Activated T-helper 1 cell treated with Interleukin-2 at 50 U/mL for 16 hours (primary cell): ENCODE measurements around the gene GOSR2.
"Not testable (repeated sequence)": the region's sequence is repeated elsewhere in the genome, so short reads cannot be mapped to it uniquely, and the experiment has no call there.

Source experiments
- DNase-seq: peaks from one replicate; pipeline ENCODE4 v3.0.0-alpha.2; 2020; ENCODE audit warnings: low read depth

GOSR2 gene

GRCh38 chr17:46894024-46894423, 28.9 kb upstream of the GOSR2 start:
- no peak for DNase-seq

- no peak for DNase-seq
Observed at GRCh38 chr17:46894476-46895151, 28.3 kb upstream of the GOSR2 start.

GRCh38 chr17:46895171-46895570, 27.8 kb upstream of the GOSR2 start:
- DNase-seq: no peak

GRCh38 chr17:46896991-46897390, 26.0 kb upstream of the GOSR2 start:
- no peak for DNase-seq

- DNase-seq: no peak
Observed at GRCh38 chr17:46898364-46898763, 24.6 kb upstream of the GOSR2 start.

- DNase-seq: no peak
Observed at GRCh38 chr17:46898860-46899259, 24.1 kb upstream of the GOSR2 start.

GRCh38 chr17:46901291-46901690, 21.7 kb upstream of the GOSR2 start:
- DNase-seq: no peak

GRCh38 chr17:46903762-46904672, 18.9 kb upstream of the GOSR2 start:
- no peak for DNase-seq

- DNase-seq: no peak
Observed at GRCh38 chr17:46908068-46908737, 14.8 kb upstream of the GOSR2 start.

GRCh38 chr17:46910179-46910927, 12.6 kb upstream of the GOSR2 start:
- no peak for DNase-seq

- no peak for DNase-seq
Observed at GRCh38 chr17:46911311-46911710, 11.6 kb upstream of the GOSR2 start.

- DNase-seq: no peak
Observed at GRCh38 chr17:46915596-46915995, 7.4 kb upstream of the GOSR2 start.

GRCh38 chr17:46916211-46916610, 6.7 kb upstream of the GOSR2 start:
- DNase-seq: no peak

GRCh38 chr17:46916623-46917022, 6.3 kb upstream of the GOSR2 start:
- no peak for DNase-seq

GRCh38 chr17:46917041-46917440, 5.9 kb upstream of the GOSR2 start:
- DNase-seq: no peak

- no peak for DNase-seq
Observed at GRCh38 chr17:46917516-46917915, 5.4 kb upstream of the GOSR2 start.

- DNase-seq: not testable (repeated sequence)
Observed at GRCh38 chr17:46921962-46922361, 998 bp upstream of the GOSR2 start.

GRCh38 chr17:46922487-46922803, 515 bp upstream of the GOSR2 start:
- no peak for DNase-seq

GRCh38 chr17:46925185-46925868, 2.4 kb downstream of the GOSR2 start:
- no peak for DNase-seq

- no peak for DNase-seq
Observed at GRCh38 chr17:46928467-46929261, 5.7 kb downstream of the GOSR2 start.

- no peak for DNase-seq
Observed at GRCh38 chr17:46929413-46929812, 6.5 kb downstream of the GOSR2 start.
